ENCODE measurements around the gene FMO5. TPM values are rescaled to one million over a fixed set of nuclear protein-coding genes. Genes with fewer than 3 reads are reported as not detected.

The FMO5 gene
- total and polyA plus RNA-seq, 10 of the 15 experiments (the other 5 are each of a cell fraction or from before 2014, with no cell fraction given) = 0.05 to 0.58 (median 0.19) TPM

GRCh38 chr1:147236959-147237791, 12.0 kb upstream of the FMO5 start:
- TF ChIP-seq RUNX3 (IDR thresholded peaks at IDR 0.05; ENCODE audit: low read length) (no peak), EZH2 (IDR thresholded peaks at IDR 0.05; ENCODE audit: borderline replicate concordance, control insufficient read depth, low read depth, low read length) (no peak), USF1 (IDR thresholded peaks at IDR 0.05; ENCODE audit: borderline replicate concordance, extremely low read length, insufficient read depth, low read depth, low read length) (no peak), IRF4 (IDR thresholded peaks at IDR 0.05; ENCODE audit: low read depth, low read length) (no peak), HSF1 (IDR thresholded peaks at IDR 0.05; ENCODE audit: low read depth, low read length) (no peak), USF2 (IDR thresholded peaks at IDR 0.05; ENCODE audit: borderline replicate concordance, low read depth, low read length) (no peak), JUND (IDR thresholded peaks at IDR 0.05; ENCODE audit: low read depth, low read length) (no peak), ZNF24 (IDR thresholded peaks at IDR 0.05) (no peak), POLR2AphosphoS2 (IDR thresholded peaks at IDR 0.05; ENCODE audit: low read depth, low read length) (no peak), FOXM1 (IDR thresholded peaks at IDR 0.05; ENCODE audit: low read depth, low read length) (no peak), MTA2 (IDR thresholded peaks at IDR 0.05; ENCODE audit: low read depth) (no peak), NFYB (IDR thresholded peaks at IDR 0.05; ENCODE audit: insufficient read depth, low read depth, low read length) (no peak), CBX5 (IDR thresholded peaks at IDR 0.05; ENCODE audit: low read depth) (no peak), TBL1XR1 (IDR thresholded peaks at IDR 0.05; ENCODE audit: low read depth, low read length) (no peak), YBX1 (IDR thresholded peaks at IDR 0.05) (no peak), HDAC6 (IDR thresholded peaks at IDR 0.05; ENCODE audit: unreplicated experiment) (no peak), YY1 (IDR thresholded peaks at IDR 0.05; ENCODE audit: low read depth, low read length) (no peak), E2F4 (IDR thresholded peaks at IDR 0.05; ENCODE audit: low read depth, low read length) (no peak)
- no peak overlapping the region for H3K27ac ChIP-seq (ENCODE audit: control insufficient read depth, insufficient read depth)
- no peak for ATAC-seq
- no peak overlapping the region for H3K4me2 ChIP-seq (ENCODE audit: control insufficient read depth, insufficient read depth)
- 22% methylated on average over 3 of the region's 3 CpGs for WGBS (ENCODE audit: insufficient coverage, insufficient replicate concordance, low lambda C conversion rate, missing lambda C conversion rate)
- RAD21 ChIA-PET (ENCODE audit: unreplicated experiment) = no interaction called here
- peaks cover 5% of the 10 kb centered on the region; the same call in 2 of the 3 replicates for H3K9me3 ChIP-seq (replicated peaks; ENCODE audit: control insufficient read depth, insufficient read depth, low read length)
- in situ Hi-C loops (cut with MboI) = no loop called here
- BruUV-seq (replicated peaks) = no TSS peak
- POLR2A ChIA-PET = no interaction called here
- CTCF ChIA-PET = no interaction called here
- SMC1A ChIA-PET (ENCODE audit: uncharacterized antibody, unreplicated experiment) = interaction anchor here (1.5 kb wide), 1 partner anchor 69 kb away, joined by 3 read pairs; no protein-coding TSS in a partner anchor
- no peaks in the 10 kb centered on the region for H4K20me1 ChIP-seq (ENCODE audit: control insufficient read depth, insufficient read depth)
- no peak for DNase-seq (ENCODE audit: low read depth, low spot score)
- H3K4me3 ChIP-seq = no peak overlapping the region
- 0 out of 2 replicates have a peak, but pooled peaks cover 2% of the 10 kb centered on the region for H3K4me1 ChIP-seq (ENCODE audit: control insufficient read depth, insufficient read depth, low read length)
- no peaks in the 10 kb centered on the region; a peak in 1 of 4 replicates for H3K27me3 ChIP-seq (replicated peaks in 1 of 2; ENCODE audit: control insufficient read depth in 2 of 2, insufficient read depth in 2 of 2, low read length in 1 of 2)
- no peaks in the 10 kb centered on the region for H3K79me2 ChIP-seq (ENCODE audit: control insufficient read depth, insufficient read depth, low read length)
- H2AFZ ChIP-seq (ENCODE audit: control insufficient read depth, low read depth, low read length) = no peak overlapping the region
- intact Hi-C loops (cut with micrococcal nuclease; ENCODE audit: unreplicated experiment) = no loop called here
- no peak for FAIRE-seq
- no peaks in the 10 kb centered on the region for H3K36me3 ChIP-seq (ENCODE audit: control insufficient read depth in 2 of 2, insufficient read depth in 2 of 2, low read length in 1 of 2)
- H3K9ac ChIP-seq (ENCODE audit: control insufficient read depth, insufficient read depth, low read length) = no peak overlapping the region

Measured in GM12878 (cell line).